ENCODE measurements around the gene SLC45A1.
"Not testable (repeated sequence)": the region's sequence is repeated elsewhere in the genome, so short reads cannot be mapped to it uniquely, and the experiment has no call there.

SLC45A1 gene

GRCh38 chr1:8317647-8318381 is at the start of gene SLC45A1:
TSS of gene SLC45A1 (plus strand) at chr1:8318114. CDS start at chr1:8324330, 6,216 bp downstream.
- peak; percentile 83 to 88 for DNase-seq

GRCh38 chr1:8273036-8273435 is 44.9 kb upstream of the SLC45A1 start:
- no peak for DNase-seq

GRCh38 chr1:8274352-8274751 is 43.6 kb upstream of the SLC45A1 start:
- DNase-seq, result no peak

GRCh38 chr1:8276173-8276914 is 41.6 kb upstream of the SLC45A1 start:
- DNase-seq, result no peak

GRCh38 chr1:8276932-8277331 is 41.0 kb upstream of the SLC45A1 start:
- no peak for DNase-seq

- DNase-seq, result not testable (repeated sequence)
Observed at GRCh38 chr1:8278677-8279076, 39.2 kb upstream of the SLC45A1 start.

GRCh38 chr1:8281843-8282509 is 35.9 kb upstream of the SLC45A1 start:
- no peak for DNase-seq

- peak in 1 of 2 donors; percentile 36 for DNase-seq
Observed at GRCh38 chr1:8283058-8283884, 34.6 kb upstream of the SLC45A1 start.

GRCh38 chr1:8284127-8284526 is 33.8 kb upstream of the SLC45A1 start:
- no peak for DNase-seq

GRCh38 chr1:8285103-8285502 is 32.8 kb upstream of the SLC45A1 start:
- no peak for DNase-seq

- DNase-seq, result no peak
Observed at GRCh38 chr1:8285965-8286364, 31.9 kb upstream of the SLC45A1 start.

GRCh38 chr1:8293118-8293517 is 24.8 kb upstream of the SLC45A1 start:
- DNase-seq, result no peak

- no peak for DNase-seq
Observed at GRCh38 chr1:8293641-8294169, 24.2 kb upstream of the SLC45A1 start.

GRCh38 chr1:8294170-8294697 is 23.7 kb upstream of the SLC45A1 start:
- DNase-seq, result no peak

GRCh38 chr1:8297245-8297644 is 20.7 kb upstream of the SLC45A1 start:
- DNase-seq, result no peak

- DNase-seq, result no peak
Observed at GRCh38 chr1:8299963-8300362, 18.0 kb upstream of the SLC45A1 start.

GRCh38 chr1:8302081-8302956 is 15.6 kb upstream of the SLC45A1 start:
- no peak for DNase-seq

GRCh38 chr1:8303141-8303540 is 14.8 kb upstream of the SLC45A1 start:
- no peak for DNase-seq

- DNase-seq, result no peak
Observed at GRCh38 chr1:8303876-8304275, 14.0 kb upstream of the SLC45A1 start.

- DNase-seq, result no peak
Observed at GRCh38 chr1:8307628-8308027, 10.3 kb upstream of the SLC45A1 start.

- DNase-seq, result no peak
Observed at GRCh38 chr1:8311068-8311718, 6.7 kb upstream of the SLC45A1 start.
